Fibroblast of lung (primary cell): ENCODE results near the gene ENOX1. TPM values are rescaled to one million over a fixed set of nuclear protein-coding genes. Genes with fewer than 3 reads are reported as not detected.

ENCODE experiments used
- DNase-seq, 2 donors: peaks; one replicate each; pipeline versions ENCODE4 v3.0.0 to v3.0.0-alpha.2; 2010; ENCODE audit warnings: low read depth in 2 of 2
- H2AFZ ChIP-seq: 2 replicates; pipeline ENCODE4 v1.5.1; 2012; ENCODE audit warnings: low read length, control low read depth, inconsistent platforms
- H3K27ac ChIP-seq: 2 replicates; pipeline ENCODE4 v1.5.1; 2011; ENCODE audit warnings: low read length, control low read depth; ENCODE audit not compliant: insufficient read depth
- H3K27me3 ChIP-seq: 2 replicates; pipeline ENCODE4 v1.5.1; 2011; ENCODE audit warnings: mild to moderate bottlenecking, low read length; ENCODE audit not compliant: control insufficient read depth, insufficient read depth
- H3K36me3 ChIP-seq: 2 replicates; pipeline ENCODE4 v1.5.1; 2011; ENCODE audit warnings: low read length; ENCODE audit not compliant: control insufficient read depth, insufficient read depth
- H3K4me1 ChIP-seq: 2 replicates; pipeline ENCODE4 v1.5.1; 2011; ENCODE audit warnings: low read length; ENCODE audit not compliant: control insufficient read depth, insufficient read depth; ENCODE audit errors: extremely low read depth
- H3K4me2 ChIP-seq: 2 replicates; pipeline ENCODE4 v1.5.1; 2011; ENCODE audit warnings: low read length, control low read depth; ENCODE audit not compliant: insufficient read depth; ENCODE audit errors: extremely low read depth
- H3K4me3 ChIP-seq, 4 experiments: fragments of 200-600 bp in 1 of 4; sonication (generic) in 1 of 4; replicated peaks in 1 of 4; 2 replicates each; pipeline ENCODE4 v1.5.1; 2011 to 2016; ENCODE audit warnings: low read length in 4 of 4, low read depth in 3 of 4, mild to moderate bottlenecking in 3 of 4, control low read depth in 2 of 4, inconsistent platforms in 1 of 4, mixed read lengths in 1 of 4; ENCODE audit not compliant: insufficient read depth in 1 of 4; ENCODE audit errors: control extremely low read depth in 1 of 4
- H3K79me2 ChIP-seq: 2 replicates; pipeline ENCODE4 v1.5.1; 2012; ENCODE audit warnings: mild to moderate bottlenecking, low read length, inconsistent platforms; ENCODE audit not compliant: control insufficient read depth, insufficient read depth
- H3K9ac ChIP-seq: 2 replicates; pipeline ENCODE4 v1.5.1; 2011; ENCODE audit warnings: mild to moderate bottlenecking, low read length, control low read depth; ENCODE audit not compliant: insufficient read depth
- H3K9me3 ChIP-seq: 2 replicates; pipeline ENCODE4 v1.5.1; 2012; ENCODE audit warnings: low read depth, low read length; ENCODE audit not compliant: control insufficient read depth, insufficient read depth
- H4K20me1 ChIP-seq: 2 replicates; pipeline ENCODE4 v1.5.1; 2011; ENCODE audit warnings: low read length; ENCODE audit not compliant: control insufficient read depth, insufficient read depth; ENCODE audit errors: extremely low read depth
- EZH2 ChIP-seq: IDR thresholded peaks from 2 replicates; pipeline ENCODE4 v1.5.1; 2012; ENCODE audit warnings: low read length, control low read depth, mild to moderate bottlenecking; ENCODE audit errors: missing control alignments
- polyA plus RNA-seq, 2 donors: library from polyadenylated mRNA; depleted of rRNA in 1 of 2; stranded (reverse) in 1 of 2; unstranded in 1 of 2; fragments of >200 nt; gene quantifications; 2 replicates each; pipeline ENCODE4 v1.2.1, GENCODE V29; 2011 to 2012; ENCODE audit warnings: missing spikeins in 1 of 2
- total RNA-seq: library from RNA; depleted of rRNA; stranded (reverse); fragments of >200 nt; gene quantifications from 2 replicates; pipeline ENCODE4 v1.2.1, GENCODE V29; 2014
- TF ChIP-seq, protein P1 (sequence below), 2 donors: IDR thresholded peaks in 1 of 2; conservative IDR thresholded peaks in 1 of 2; 1 replicate in 1 of 2; 2 replicates in 1 of 2; pipeline ENCODE4 v1.5.1; 2011 to 2012; ENCODE audit warnings: low read length in 2 of 2, control low read depth in 1 of 2, inconsistent platforms in 1 of 2, low read depth in 1 of 2, mild to moderate bottlenecking in 1 of 2

ENOX1 gene
- total and polyA plus RNA-seq, 2 donors (not counting 1 experiment from before 2014, with no cell fraction given): 3.5 to 7.6 TPM

DNA sequence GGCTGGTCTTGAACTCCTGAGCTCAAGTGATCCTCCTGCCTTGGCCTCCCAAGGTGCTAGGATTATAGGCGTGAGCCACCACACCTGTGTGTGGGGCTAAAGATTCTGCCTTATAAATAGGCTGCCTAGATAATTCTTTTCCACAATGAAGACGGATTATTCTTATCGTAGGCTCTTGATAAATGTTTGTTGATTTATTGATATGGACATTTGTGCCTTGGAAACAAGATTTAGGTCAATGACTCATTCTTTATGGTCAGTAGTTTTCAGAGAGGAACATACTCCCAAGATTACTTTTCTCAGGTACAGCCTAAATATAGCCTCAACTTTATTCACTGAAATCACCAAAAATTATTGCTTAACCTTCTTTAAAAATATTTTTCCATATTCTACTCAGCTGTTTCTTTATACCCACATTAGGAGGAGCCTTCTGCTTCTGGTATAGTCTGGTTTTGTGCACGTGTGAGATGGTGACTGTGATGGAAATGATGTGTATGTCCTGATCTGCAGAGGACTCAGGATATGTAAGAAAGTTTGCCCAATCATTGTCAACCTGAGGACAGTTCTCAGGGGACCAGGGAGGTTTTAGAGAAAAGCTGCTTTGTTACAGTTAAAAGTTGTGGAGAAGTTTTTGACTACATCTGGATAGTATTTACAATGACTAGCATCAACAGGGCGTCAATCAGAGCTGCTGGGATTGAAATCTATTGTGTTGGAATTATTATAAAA, 554.5 kb downstream of the ENOX1 start:
- H2AFZ ChIP-seq: no peak overlapping the region
- no peak overlapping the region for H3K4me3 ChIP-seq
- no peaks in the 10 kb centered on the region for H3K79me2 ChIP-seq
- H3K4me1 ChIP-seq: no peaks in the 10 kb centered on the region
- H3K27ac ChIP-seq: no peak overlapping the region
- H3K9ac ChIP-seq: no peak overlapping the region
- H3K27me3 ChIP-seq: no peaks in the 10 kb centered on the region
- no peaks in the 10 kb centered on the region for H3K36me3 ChIP-seq
- TF ChIP-seq, protein P1, sequence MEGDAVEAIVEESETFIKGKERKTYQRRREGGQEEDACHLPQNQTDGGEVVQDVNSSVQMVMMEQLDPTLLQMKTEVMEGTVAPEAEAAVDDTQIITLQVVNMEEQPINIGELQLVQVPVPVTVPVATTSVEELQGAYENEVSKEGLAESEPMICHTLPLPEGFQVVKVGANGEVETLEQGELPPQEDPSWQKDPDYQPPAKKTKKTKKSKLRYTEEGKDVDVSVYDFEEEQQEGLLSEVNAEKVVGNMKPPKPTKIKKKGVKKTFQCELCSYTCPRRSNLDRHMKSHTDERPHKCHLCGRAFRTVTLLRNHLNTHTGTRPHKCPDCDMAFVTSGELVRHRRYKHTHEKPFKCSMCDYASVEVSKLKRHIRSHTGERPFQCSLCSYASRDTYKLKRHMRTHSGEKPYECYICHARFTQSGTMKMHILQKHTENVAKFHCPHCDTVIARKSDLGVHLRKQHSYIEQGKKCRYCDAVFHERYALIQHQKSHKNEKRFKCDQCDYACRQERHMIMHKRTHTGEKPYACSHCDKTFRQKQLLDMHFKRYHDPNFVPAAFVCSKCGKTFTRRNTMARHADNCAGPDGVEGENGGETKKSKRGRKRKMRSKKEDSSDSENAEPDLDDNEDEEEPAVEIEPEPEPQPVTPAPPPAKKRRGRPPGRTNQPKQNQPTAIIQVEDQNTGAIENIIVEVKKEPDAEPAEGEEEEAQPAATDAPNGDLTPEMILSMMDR (conservative IDR thresholded peaks at IDR 0.05 in 1 of 2, IDR thresholded peaks at IDR 0.05 in 1 of 2; ENCODE audit: low read depth in 1 of 2, low read length in 2 of 2): no peak
- TF ChIP-seq EZH2: no peak
- H3K9me3 ChIP-seq: no peaks in the 10 kb centered on the region
- peak; percentile 67 to 72 for DNase-seq
- H3K4me2 ChIP-seq: no peak overlapping the region
- no peaks in the 10 kb centered on the region for H4K20me1 ChIP-seq

GRCh38 chr13:43230989-43231388, 555.8 kb downstream of the ENOX1 start:
- Histone ChIP-seq H3K27ac (no peak overlapping the region), H3K36me3 (no peaks in the 10 kb centered on the region), H3K4me1 (no peaks in the 10 kb centered on the region), H3K4me2 (no peak overlapping the region), H4K20me1 (no peaks in the 10 kb centered on the region), H3K4me3 (no peak overlapping the region), H3K9ac (no peak overlapping the region), H3K27me3 (no peaks in the 10 kb centered on the region), H3K79me2 (no peaks in the 10 kb centered on the region), H3K9me3 (no peaks in the 10 kb centered on the region), H2AFZ (no peak overlapping the region)
- no peak for DNase-seq
- TF ChIP-seq, protein P1 (conservative IDR thresholded peaks at IDR 0.05 in 1 of 2, IDR thresholded peaks at IDR 0.05 in 1 of 2; ENCODE audit: low read depth in 1 of 2, low read length in 2 of 2): no peak
- TF ChIP-seq EZH2: no peak

- Histone ChIP-seq H3K4me1 (no peaks in the 10 kb centered on the region), H3K79me2 (no peaks in the 10 kb centered on the region), H3K27ac (no peak overlapping the region), H3K36me3 (no peaks in the 10 kb centered on the region), H3K9ac (no peak overlapping the region), H2AFZ (no peak overlapping the region), H3K27me3 (no peaks in the 10 kb centered on the region), H3K4me3 (no peak overlapping the region), H3K9me3 (no peaks in the 10 kb centered on the region), H4K20me1 (no peaks in the 10 kb centered on the region), H3K4me2 (no peak overlapping the region)
- TF ChIP-seq, protein P1 (conservative IDR thresholded peaks at IDR 0.05 in 1 of 2, IDR thresholded peaks at IDR 0.05 in 1 of 2; ENCODE audit: low read depth in 1 of 2, low read length in 2 of 2): peak in 1 of 2 donors; percentile 14
- TF ChIP-seq EZH2: no peak
- DNase-seq: peak; percentile 81 to 84
Observed at GRCh38 chr13:43229506-43229905, 557.3 kb downstream of the ENOX1 start.
